ENCODE data around the gene PAFAH1B1.

DNA sequence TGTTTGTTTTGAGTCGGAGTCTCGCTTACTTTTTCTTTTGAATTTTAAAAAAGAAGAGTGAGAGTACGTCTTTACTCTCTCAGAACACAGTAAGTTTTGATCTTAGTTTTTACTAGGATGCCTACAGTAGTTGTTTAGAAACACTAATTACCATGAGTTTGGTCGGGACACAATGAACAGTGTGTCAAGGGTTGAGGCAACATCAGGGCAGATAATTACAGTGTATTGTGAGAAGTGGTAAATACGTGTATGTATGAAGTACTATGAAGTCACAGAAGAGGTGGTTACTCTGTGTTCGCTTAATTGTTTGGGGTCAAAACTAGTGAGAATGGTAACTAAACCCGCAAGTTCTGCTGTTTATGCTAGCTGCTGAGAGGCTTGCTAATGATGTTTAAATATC is 18.2 kb downstream of the PAFAH1B1 start:
- TF ChIP-seq, protein P1, sequence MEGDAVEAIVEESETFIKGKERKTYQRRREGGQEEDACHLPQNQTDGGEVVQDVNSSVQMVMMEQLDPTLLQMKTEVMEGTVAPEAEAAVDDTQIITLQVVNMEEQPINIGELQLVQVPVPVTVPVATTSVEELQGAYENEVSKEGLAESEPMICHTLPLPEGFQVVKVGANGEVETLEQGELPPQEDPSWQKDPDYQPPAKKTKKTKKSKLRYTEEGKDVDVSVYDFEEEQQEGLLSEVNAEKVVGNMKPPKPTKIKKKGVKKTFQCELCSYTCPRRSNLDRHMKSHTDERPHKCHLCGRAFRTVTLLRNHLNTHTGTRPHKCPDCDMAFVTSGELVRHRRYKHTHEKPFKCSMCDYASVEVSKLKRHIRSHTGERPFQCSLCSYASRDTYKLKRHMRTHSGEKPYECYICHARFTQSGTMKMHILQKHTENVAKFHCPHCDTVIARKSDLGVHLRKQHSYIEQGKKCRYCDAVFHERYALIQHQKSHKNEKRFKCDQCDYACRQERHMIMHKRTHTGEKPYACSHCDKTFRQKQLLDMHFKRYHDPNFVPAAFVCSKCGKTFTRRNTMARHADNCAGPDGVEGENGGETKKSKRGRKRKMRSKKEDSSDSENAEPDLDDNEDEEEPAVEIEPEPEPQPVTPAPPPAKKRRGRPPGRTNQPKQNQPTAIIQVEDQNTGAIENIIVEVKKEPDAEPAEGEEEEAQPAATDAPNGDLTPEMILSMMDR (IDR thresholded peaks at IDR 0.05) = no peak
- TF ChIP-seq EZH2 (IDR thresholded peaks at IDR 0.05; ENCODE audit: borderline replicate concordance, insufficient read depth, low read depth, low read length, poor library complexity, severe bottlenecking) = no peak

Data from B cell (primary cell).